Measurements from ENCODE around the gene PACRG.

PACRG gene

GRCh38 chr6:163113358-163113962 is 385.7 kb downstream of the PACRG start:
- DNase-seq (ENCODE audit: insufficient read length, low spot score) (no peak), FAIRE-seq (no peak)
- TF ChIP-seq PAX5 (IDR thresholded peaks at IDR 0.05; ENCODE audit: insufficient read depth, low read length, severe bottlenecking) (no peak), POU2F2 (IDR thresholded peaks at IDR 0.05; ENCODE audit: low read depth, low read length) (no peak), POLR2A (IDR thresholded peaks at IDR 0.05; ENCODE audit: low read depth, low read length) (no peak), POLR2AphosphoS5 (IDR thresholded peaks at IDR 0.05; ENCODE audit: low read depth, low read length) (no peak), TAF1 (IDR thresholded peaks at IDR 0.05; ENCODE audit: low read depth, low read length) (no peak), SPI1 (IDR thresholded peaks at IDR 0.05; ENCODE audit: low read depth, low read length) (no peak)

DNA sequence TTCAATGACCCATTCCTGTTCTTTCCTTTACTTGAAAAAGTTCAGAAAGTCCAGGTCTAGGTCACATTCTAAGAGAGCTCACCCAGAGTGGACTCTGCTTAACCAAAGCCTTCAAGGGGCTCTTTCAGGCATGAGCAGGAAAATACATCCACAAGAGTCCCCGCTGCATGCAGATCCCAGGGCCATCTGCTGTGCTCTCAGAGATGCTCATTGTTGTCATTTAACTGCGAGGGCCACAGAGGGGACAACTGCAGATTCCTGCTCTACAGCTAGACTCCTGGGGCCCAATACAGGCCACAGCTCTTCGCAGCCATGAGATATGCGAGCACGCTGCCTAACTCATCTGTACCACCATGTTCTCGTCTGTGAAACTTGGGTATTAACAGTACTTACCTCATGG is 391.2 kb downstream of the PACRG start:
- no peak for FAIRE-seq
- TF ChIP-seq SPI1 (IDR thresholded peaks at IDR 0.05; ENCODE audit: low read depth, low read length), result no peak

GRCh38 chr6:163120223-163120622 is 392.4 kb downstream of the PACRG start:
- no peak for FAIRE-seq
- TF ChIP-seq PAX5 (IDR thresholded peaks at IDR 0.05; ENCODE audit: insufficient read depth, low read length, severe bottlenecking) (no peak), POU2F2 (IDR thresholded peaks at IDR 0.05; ENCODE audit: low read depth, low read length) (no peak), POLR2AphosphoS5 (IDR thresholded peaks at IDR 0.05; ENCODE audit: low read depth, low read length) (no peak), POLR2A (IDR thresholded peaks at IDR 0.05; ENCODE audit: low read depth, low read length) (no peak), TAF1 (IDR thresholded peaks at IDR 0.05; ENCODE audit: low read depth, low read length) (no peak), SPI1 (IDR thresholded peaks at IDR 0.05; ENCODE audit: low read depth, low read length) (no peak)
- no peak for DNase-seq (ENCODE audit: insufficient read length, low spot score)

More for the DNA sequence above, 391.2 kb downstream of the PACRG start:
- DNase-seq (ENCODE audit: insufficient read length, low spot score), result no peak

DNA sequence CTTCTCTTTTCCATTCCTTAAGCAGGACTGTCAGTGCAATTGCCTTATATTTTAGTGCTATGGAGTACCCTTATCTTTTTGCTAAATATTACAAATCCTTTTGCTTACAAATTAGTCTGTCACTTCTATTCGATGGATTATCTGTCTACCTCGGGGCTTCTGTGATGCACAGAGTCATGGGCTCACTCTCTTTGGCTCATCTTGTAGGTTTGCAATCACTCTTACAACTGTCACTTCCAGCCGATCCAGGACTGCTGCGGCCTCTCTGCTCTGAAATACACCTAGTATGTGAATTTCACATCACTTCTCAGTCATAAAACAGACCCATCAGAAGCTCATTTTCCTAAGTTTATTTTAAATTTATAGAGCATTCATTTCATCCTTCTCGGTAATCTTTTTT is 393.5 kb downstream of the PACRG start:
- no peak for TF ChIP-seq PAX5 (IDR thresholded peaks at IDR 0.05; ENCODE audit: insufficient read depth, low read length, severe bottlenecking)
- no peak for TF ChIP-seq POLR2A (IDR thresholded peaks at IDR 0.05; ENCODE audit: low read depth, low read length)
- TF ChIP-seq TAF1 (IDR thresholded peaks at IDR 0.05; ENCODE audit: low read depth, low read length), result no peak
- no peak for TF ChIP-seq SPI1 (IDR thresholded peaks at IDR 0.05; ENCODE audit: low read depth, low read length)
- TF ChIP-seq POLR2AphosphoS5 (IDR thresholded peaks at IDR 0.05; ENCODE audit: low read depth, low read length), result no peak
- TF ChIP-seq POU2F2 (IDR thresholded peaks at IDR 0.05; ENCODE audit: low read depth, low read length), result no peak
- FAIRE-seq, result no peak

GRCh38 chr6:163122365-163122764 is 394.6 kb downstream of the PACRG start:
- TF ChIP-seq PAX5 (IDR thresholded peaks at IDR 0.05; ENCODE audit: insufficient read depth, low read length, severe bottlenecking), result no peak
- TF ChIP-seq POLR2AphosphoS5 (IDR thresholded peaks at IDR 0.05; ENCODE audit: low read depth, low read length), result no peak
- TF ChIP-seq SPI1 (IDR thresholded peaks at IDR 0.05; ENCODE audit: low read depth, low read length), result no peak
- no peak for TF ChIP-seq POLR2A (IDR thresholded peaks at IDR 0.05; ENCODE audit: low read depth, low read length)
- no peak for TF ChIP-seq TAF1 (IDR thresholded peaks at IDR 0.05; ENCODE audit: low read depth, low read length)
- TF ChIP-seq POU2F2 (IDR thresholded peaks at IDR 0.05; ENCODE audit: low read depth, low read length), result no peak
- DNase-seq (ENCODE audit: insufficient read length, low spot score) (no peak), FAIRE-seq (no peak)

More for the DNA sequence above, 393.5 kb downstream of the PACRG start:
- no peak for DNase-seq (ENCODE audit: insufficient read length, low spot score)

GRCh38 chr6:163123098-163123497 is 395.3 kb downstream of the PACRG start:
- DNase-seq (ENCODE audit: insufficient read length, low spot score), result no peak
- FAIRE-seq, result no peak
- TF ChIP-seq PAX5 (IDR thresholded peaks at IDR 0.05; ENCODE audit: insufficient read depth, low read length, severe bottlenecking), result no peak
- TF ChIP-seq POLR2AphosphoS5 (IDR thresholded peaks at IDR 0.05; ENCODE audit: low read depth, low read length), result no peak
- TF ChIP-seq POLR2A (IDR thresholded peaks at IDR 0.05; ENCODE audit: low read depth, low read length), result no peak

GRCh38 chr6:163126741-163127140 is 399.0 kb downstream of the PACRG start:
- TF ChIP-seq PAX5 (IDR thresholded peaks at IDR 0.05; ENCODE audit: insufficient read depth, low read length, severe bottlenecking) (no peak), POU2F2 (IDR thresholded peaks at IDR 0.05; ENCODE audit: low read depth, low read length) (no peak), TAF1 (IDR thresholded peaks at IDR 0.05; ENCODE audit: low read depth, low read length) (no peak), SPI1 (IDR thresholded peaks at IDR 0.05; ENCODE audit: low read depth, low read length) (no peak), POLR2A (IDR thresholded peaks at IDR 0.05; ENCODE audit: low read depth, low read length) (no peak), POLR2AphosphoS5 (IDR thresholded peaks at IDR 0.05; ENCODE audit: low read depth, low read length) (no peak)
- no peak for FAIRE-seq
- no peak for DNase-seq (ENCODE audit: insufficient read length, low spot score)

- FAIRE-seq (no peak), DNase-seq (ENCODE audit: insufficient read length, low spot score) (no peak)
These were observed 399.8 kb downstream of the PACRG start for GRCh38 chr6:163127587-163127986.

DNA sequence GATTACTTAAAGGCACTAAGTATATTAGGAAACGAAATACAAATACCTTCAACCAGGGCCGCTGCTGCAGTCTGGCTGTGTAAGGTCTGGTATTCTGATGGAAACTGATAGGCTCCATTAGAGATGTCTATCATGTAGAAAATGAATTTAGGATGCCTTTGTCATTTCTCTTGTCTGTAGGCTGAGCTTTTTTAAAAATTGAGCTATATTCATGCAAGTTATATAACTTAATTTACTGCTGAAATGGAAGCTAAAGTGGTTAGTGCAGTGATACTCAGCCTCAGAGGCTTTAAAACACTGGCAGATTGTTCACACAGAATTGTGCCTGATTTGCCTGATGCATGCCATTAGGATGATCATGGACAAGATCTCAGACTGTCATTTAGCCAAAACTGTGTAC is 400.6 kb downstream of the PACRG start:
- TF ChIP-seq POLR2AphosphoS5 (IDR thresholded peaks at IDR 0.05; ENCODE audit: low read depth, low read length), result no peak
- TF ChIP-seq POU2F2 (IDR thresholded peaks at IDR 0.05; ENCODE audit: low read depth, low read length), result no peak
- DNase-seq (ENCODE audit: insufficient read length, low spot score), result no peak
- FAIRE-seq, result no peak

More at GRCh38 chr6:163127587-163127986, 399.8 kb downstream of the PACRG start:
- no peak for TF ChIP-seq POLR2AphosphoS5 (IDR thresholded peaks at IDR 0.05; ENCODE audit: low read depth, low read length)
- TF ChIP-seq POU2F2 (IDR thresholded peaks at IDR 0.05; ENCODE audit: low read depth, low read length), result no peak
- TF ChIP-seq POLR2A (IDR thresholded peaks at IDR 0.05; ENCODE audit: low read depth, low read length), result no peak
- TF ChIP-seq SPI1 (IDR thresholded peaks at IDR 0.05; ENCODE audit: low read depth, low read length), result no peak
- TF ChIP-seq PAX5 (IDR thresholded peaks at IDR 0.05; ENCODE audit: insufficient read depth, low read length, severe bottlenecking), result no peak
- TF ChIP-seq TAF1 (IDR thresholded peaks at IDR 0.05; ENCODE audit: low read depth, low read length), result no peak

- FAIRE-seq, result no peak
- no peak for DNase-seq (ENCODE audit: insufficient read length, low spot score)
- TF ChIP-seq POU2F2 (IDR thresholded peaks at IDR 0.05; ENCODE audit: low read depth, low read length), result no peak
- no peak for TF ChIP-seq POLR2AphosphoS5 (IDR thresholded peaks at IDR 0.05; ENCODE audit: low read depth, low read length)
- no peak for TF ChIP-seq TAF1 (IDR thresholded peaks at IDR 0.05; ENCODE audit: low read depth, low read length)
- TF ChIP-seq SPI1 (IDR thresholded peaks at IDR 0.05; ENCODE audit: low read depth, low read length), result no peak
- no peak for TF ChIP-seq POLR2A (IDR thresholded peaks at IDR 0.05; ENCODE audit: low read depth, low read length)
- TF ChIP-seq PAX5 (IDR thresholded peaks at IDR 0.05; ENCODE audit: insufficient read depth, low read length, severe bottlenecking), result no peak
These were observed 404.4 kb downstream of the PACRG start for GRCh38 chr6:163132050-163132750.

All from GM12891 (cell line).